Right lobe of liver (tissue), 4 donors: ENCODE results near the gene MCOLN3.

Experiments used
- CTCF ChIP-seq, 4 donors: fragments of 200-600 bp in 3 of 4; fragments of 450-650 bp in 1 of 4; IDR thresholded peaks; one replicate each; pipeline versions ENCODE4 v1.5.1 to v1.8.0; 2016 to 2022; ENCODE audit warnings: antibody characterized with exemption in 4 of 4, mild to moderate bottlenecking in 2 of 4
- POLR2A ChIP-seq: fragments of 450-650 bp; IDR thresholded peaks from one replicate; pipeline ENCODE4 v1.6.1; 2017; ENCODE audit warnings: antibody characterized with exemption, mild to moderate bottlenecking
- donor health status: DM: no; HTN: no; CAD: no.
- donor health status: DM: no; HTN: no; CAD: no.
- donor health status: DM: no; HTN: yes; CAD: no.

DNA sequence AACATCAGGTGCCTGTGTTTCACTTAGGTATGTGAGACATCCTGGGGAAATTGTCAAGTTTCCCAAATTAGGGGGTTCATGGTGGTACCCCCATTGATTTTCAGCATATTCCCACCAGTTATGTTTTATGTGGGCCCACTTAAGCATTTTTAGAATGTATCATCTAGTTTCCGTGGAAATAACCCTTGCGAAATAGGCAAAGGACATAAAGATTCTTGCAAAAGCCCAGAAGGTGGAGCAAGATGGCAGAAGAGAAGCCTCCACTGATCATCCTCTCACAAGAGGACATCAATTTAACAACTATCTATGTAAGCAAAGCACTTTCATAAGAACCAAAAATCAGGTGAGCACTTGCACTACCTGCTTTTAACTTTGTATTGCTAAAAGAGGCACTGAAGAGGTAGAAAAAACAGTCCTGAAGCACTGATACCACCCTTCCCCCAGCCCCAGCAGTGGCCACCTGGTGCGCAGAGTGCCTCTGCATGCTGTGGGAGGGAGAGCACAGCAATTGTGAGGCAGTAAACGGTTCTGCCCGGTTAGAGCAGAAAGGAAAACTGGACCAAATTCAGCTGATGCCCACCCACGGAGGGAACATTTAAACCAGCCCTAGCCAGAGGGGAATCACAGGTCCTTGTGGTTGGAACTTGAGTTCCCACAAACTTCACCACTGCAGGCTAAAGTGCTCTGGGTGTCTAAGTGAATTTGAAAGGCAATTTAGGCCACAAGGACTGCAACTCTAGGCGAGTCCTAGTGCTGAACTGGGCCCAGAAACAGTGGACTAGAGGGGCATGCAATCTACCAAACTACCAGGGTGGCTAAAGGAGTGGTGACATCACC lies 74.6 kb downstream of the MCOLN3 start:
- no peak for TF ChIP-seq CTCF (IDR thresholded peaks at IDR 0.05)
- no peak for TF ChIP-seq POLR2A
